GM23338 (cell line): ENCODE data around the gene RAB5B. TPM values are rescaled to one million over a fixed set of nuclear protein-coding genes. Genes with fewer than 3 reads are reported as not detected.

Source experiments
- ATAC-seq: fragments of 200-7000 bp; cut with Tn5 transposase; 3 replicates; pipeline ENCODE4 v1.9.1; 2020
- DNase-seq: peaks from one replicate; pipeline ENCODE4 v3.0.0-alpha.2; 2015; ENCODE audit warnings: low spot score
- H2AFZ ChIP-seq: fragments of 200-600 bp; sonication (generic); 2 replicates; pipeline ENCODE4 v1.8.0; 2016; ENCODE audit warnings: antibody characterized with exemption, mild to moderate bottlenecking, moderate library complexity
- H3F3A ChIP-seq: fragments of 200-600 bp; sonication (generic); replicated peaks from 2 replicates; pipeline ENCODE4 v1.8.0; 2017; ENCODE audit warnings: antibody characterized with exemption, mixed run types, low read depth
- H3K27ac ChIP-seq: fragments of 200-600 bp; sonication (generic); 2 replicates; pipeline ENCODE4 v1.6.1; 2016; ENCODE audit warnings: low read depth
- H3K27me3 ChIP-seq: fragments of 200-600 bp; sonication (generic); 2 replicates; pipeline ENCODE4 v1.8.0; 2016; ENCODE audit warnings: mild to moderate bottlenecking, mixed run types, moderate library complexity; ENCODE audit not compliant: insufficient read depth
- H3K36me3 ChIP-seq: fragments of 200-600 bp; sonication (generic); 2 replicates; pipeline ENCODE4 v1.8.0; 2016; ENCODE audit warnings: mild to moderate bottlenecking; ENCODE audit not compliant: insufficient read depth
- H3K4me1 ChIP-seq: fragments of 200-600 bp; sonication (generic); 2 replicates; pipeline ENCODE4 v1.8.0; 2016; ENCODE audit warnings: mild to moderate bottlenecking, moderate library complexity; ENCODE audit not compliant: insufficient read depth
- H3K4me2 ChIP-seq: fragments of 200-600 bp; sonication (generic); 2 replicates; pipeline ENCODE4 v1.7.1; 2017; ENCODE audit warnings: mixed run types
- H3K4me3 ChIP-seq: fragments of 200-600 bp; sonication (generic); 2 replicates; pipeline ENCODE4 v1.6.1; 2016; ENCODE audit warnings: mixed run types
- H3K79me2 ChIP-seq: fragments of 200-600 bp; sonication (generic); replicated peaks from 2 replicates; pipeline ENCODE4 v1.8.0; 2017; ENCODE audit warnings: mild to moderate bottlenecking; ENCODE audit not compliant: insufficient read depth
- H3K9me2 ChIP-seq: fragments of 200-600 bp; sonication (generic); 2 replicates; pipeline ENCODE4 v1.8.0; 2017; ENCODE audit not compliant: insufficient read depth
- H4K20me1 ChIP-seq: fragments of 200-600 bp; sonication (generic); replicated peaks from 2 replicates; pipeline ENCODE4 v1.8.0; 2017; ENCODE audit warnings: mild to moderate bottlenecking; ENCODE audit not compliant: insufficient read depth
- H3K27ac Mint-ChIP-seq: 2 replicates; pipeline ENCODE4 v1.8.0; 2020; ENCODE audit warnings: inconsistent platforms, mild to moderate bottlenecking, moderate library complexity, mixed read lengths
- H3K27me3 Mint-ChIP-seq: 3 replicates; pipeline ENCODE4 v1.8.0; 2022; ENCODE audit warnings: low read depth, mild to moderate bottlenecking, moderate library complexity, mixed read lengths, inconsistent platforms; ENCODE audit not compliant: insufficient read depth, poor library complexity
- H3K36me3 Mint-ChIP-seq: 3 replicates; pipeline ENCODE4 v1.8.0; 2021; ENCODE audit warnings: low read depth, mild to moderate bottlenecking, inconsistent platforms, moderate library complexity, mixed read lengths
- H3K4me1 Mint-ChIP-seq: 3 replicates; pipeline ENCODE4 v1.8.0; 2020; ENCODE audit warnings: mild to moderate bottlenecking, inconsistent platforms, mixed read lengths
- H3K4me3 Mint-ChIP-seq: 3 replicates; pipeline ENCODE4 v1.8.0; 2021; ENCODE audit warnings: moderate library complexity, mild to moderate bottlenecking, inconsistent platforms, mixed read lengths
- H3K9me3 Mint-ChIP-seq: 3 replicates; pipeline ENCODE4 v1.8.0; 2020; ENCODE audit warnings: moderate library complexity, mild to moderate bottlenecking, inconsistent platforms, mixed read lengths
- CREB1 ChIP-seq: fragments of 250-450 bp; sonication (Bioruptor Pico); IDR thresholded peaks from 2 replicates; pipeline ENCODE4 v1.5.0; 2020; ENCODE audit warnings: low read depth, mild to moderate bottlenecking, moderate library complexity
- EZH2 ChIP-seq: fragments of 200-600 bp; sonication (generic); IDR thresholded peaks from one replicate; pipeline ENCODE4 v1.8.0; 2017; ENCODE audit warnings: antibody characterized with exemption, mild to moderate bottlenecking, low read depth; ENCODE audit not compliant: unreplicated experiment
- EZH2phosphoT487 ChIP-seq: fragments of 200-600 bp; sonication (generic); IDR thresholded peaks from one replicate; pipeline ENCODE4 v1.8.1; 2018; ENCODE audit warnings: antibody characterized with exemption; ENCODE audit not compliant: unreplicated experiment
- JUNB ChIP-seq: IDR thresholded peaks from one replicate; pipeline ENCODE4 v1.6.1; 2016; ENCODE audit warnings: antibody characterized with exemption; ENCODE audit not compliant: unreplicated experiment
- NANOG ChIP-seq: IDR thresholded peaks from 2 replicates; pipeline ENCODE4 v1.6.1; 2016; ENCODE audit warnings: antibody characterized with exemption, borderline replicate concordance
- POLR2AphosphoS5 ChIP-seq: IDR thresholded peaks from 2 replicates; pipeline ENCODE4 v1.6.1; 2016; ENCODE audit warnings: antibody characterized with exemption, low read depth
- STAT1 ChIP-seq: IDR thresholded peaks from one replicate; pipeline ENCODE4 v1.6.1; 2016; ENCODE audit warnings: antibody characterized with exemption; ENCODE audit not compliant: unreplicated experiment
- ZNF114 ChIP-seq: fragments of 250-450 bp; sonication (Bioruptor Pico); IDR thresholded peaks from 2 replicates; pipeline ENCODE4 v1.5.0; 2020; ENCODE audit warnings: mild to moderate bottlenecking, moderate library complexity
- ZNF331 ChIP-seq: fragments of 250-450 bp; sonication (Bioruptor Pico); IDR thresholded peaks from 2 replicates; pipeline ENCODE4 v1.5.0; 2020; ENCODE audit warnings: low read depth, mild to moderate bottlenecking, moderate library complexity
- polyA plus RNA-seq: library from polyadenylated mRNA; unstranded; fragments of >200 nt; fragmentation: Nextera tagmentation; extraction: Ambion mirVana; gene quantifications from 2 replicates; pipeline ENCODE4 v1.2.1, GENCODE V29; 2016
- total RNA-seq: library from RNA; depleted of rRNA; stranded (reverse); fragments of >200 nt; shearing (Covaris generic); gene quantifications from 2 replicates; pipeline ENCODE4 v1.2.3, GENCODE V29; 2014
- TF ChIP-seq, protein P1 (sequence below): fragments of 250-450 bp; sonication (Bioruptor Pico); IDR thresholded peaks from 2 replicates; pipeline ENCODE4 v1.5.0; 2020; ENCODE audit warnings: mild to moderate bottlenecking, moderate library complexity
- TF ChIP-seq, protein P2 (sequence below): IDR thresholded peaks from 2 replicates; pipeline ENCODE4 v1.6.1; 2016; ENCODE audit warnings: antibody characterized with exemption
- TF ChIP-seq, protein P3 (sequence below), 2 experiments: fragments of 200-600 bp in 1 of 2; sonication (generic) in 1 of 2; conservative IDR thresholded peaks; 2 replicates each; pipeline versions ENCODE4 v1.5.1 to v1.6.1; 2016 to 2017; ENCODE audit warnings: antibody characterized with exemption in 2 of 2, low read depth in 2 of 2, mild to moderate bottlenecking in 2 of 2, moderate library complexity in 1 of 2

Gene RAB5B
- total and polyA plus RNA-seq, 2 experiments from 2014 or later: 19.7 to 46.5 TPM

DNA sequence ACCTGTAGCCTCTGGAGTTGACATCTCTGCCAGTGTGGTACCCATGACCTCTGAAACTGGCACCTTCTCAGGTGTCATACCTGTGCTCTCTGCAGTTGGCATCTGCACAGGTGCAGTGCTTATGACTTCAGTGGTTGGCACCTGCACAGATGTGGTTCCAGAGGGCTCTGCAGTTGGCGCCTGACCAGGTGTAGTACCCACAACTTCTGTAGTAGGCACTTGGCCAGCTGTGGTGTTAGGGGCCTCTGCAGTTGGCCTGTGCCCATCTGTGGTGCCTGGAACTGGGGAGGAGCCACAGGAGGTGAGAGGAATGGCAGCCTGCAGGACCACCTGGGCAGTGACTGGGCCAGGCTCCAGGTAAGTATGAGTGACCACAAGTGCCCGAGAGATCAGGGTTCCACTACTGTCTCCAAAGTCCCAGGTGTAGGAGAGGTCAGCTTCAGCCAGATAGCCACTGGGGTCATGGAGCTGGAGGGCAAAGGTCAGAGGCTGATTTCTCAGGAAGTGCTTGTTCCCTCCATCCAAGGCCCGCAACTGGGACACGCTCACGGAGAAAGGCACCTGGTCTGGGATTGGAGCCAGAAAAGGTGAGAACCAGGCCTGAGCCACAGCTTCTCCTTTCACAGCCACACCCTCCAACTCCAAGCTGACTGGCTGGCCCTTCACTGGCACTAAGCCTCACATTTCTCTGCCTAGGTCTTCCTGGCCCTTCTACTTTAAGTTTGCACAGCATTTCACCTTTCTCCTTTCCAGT lies 16.6 kb upstream of the RAB5B start (continued):
- TF ChIP-seq, protein P1, sequence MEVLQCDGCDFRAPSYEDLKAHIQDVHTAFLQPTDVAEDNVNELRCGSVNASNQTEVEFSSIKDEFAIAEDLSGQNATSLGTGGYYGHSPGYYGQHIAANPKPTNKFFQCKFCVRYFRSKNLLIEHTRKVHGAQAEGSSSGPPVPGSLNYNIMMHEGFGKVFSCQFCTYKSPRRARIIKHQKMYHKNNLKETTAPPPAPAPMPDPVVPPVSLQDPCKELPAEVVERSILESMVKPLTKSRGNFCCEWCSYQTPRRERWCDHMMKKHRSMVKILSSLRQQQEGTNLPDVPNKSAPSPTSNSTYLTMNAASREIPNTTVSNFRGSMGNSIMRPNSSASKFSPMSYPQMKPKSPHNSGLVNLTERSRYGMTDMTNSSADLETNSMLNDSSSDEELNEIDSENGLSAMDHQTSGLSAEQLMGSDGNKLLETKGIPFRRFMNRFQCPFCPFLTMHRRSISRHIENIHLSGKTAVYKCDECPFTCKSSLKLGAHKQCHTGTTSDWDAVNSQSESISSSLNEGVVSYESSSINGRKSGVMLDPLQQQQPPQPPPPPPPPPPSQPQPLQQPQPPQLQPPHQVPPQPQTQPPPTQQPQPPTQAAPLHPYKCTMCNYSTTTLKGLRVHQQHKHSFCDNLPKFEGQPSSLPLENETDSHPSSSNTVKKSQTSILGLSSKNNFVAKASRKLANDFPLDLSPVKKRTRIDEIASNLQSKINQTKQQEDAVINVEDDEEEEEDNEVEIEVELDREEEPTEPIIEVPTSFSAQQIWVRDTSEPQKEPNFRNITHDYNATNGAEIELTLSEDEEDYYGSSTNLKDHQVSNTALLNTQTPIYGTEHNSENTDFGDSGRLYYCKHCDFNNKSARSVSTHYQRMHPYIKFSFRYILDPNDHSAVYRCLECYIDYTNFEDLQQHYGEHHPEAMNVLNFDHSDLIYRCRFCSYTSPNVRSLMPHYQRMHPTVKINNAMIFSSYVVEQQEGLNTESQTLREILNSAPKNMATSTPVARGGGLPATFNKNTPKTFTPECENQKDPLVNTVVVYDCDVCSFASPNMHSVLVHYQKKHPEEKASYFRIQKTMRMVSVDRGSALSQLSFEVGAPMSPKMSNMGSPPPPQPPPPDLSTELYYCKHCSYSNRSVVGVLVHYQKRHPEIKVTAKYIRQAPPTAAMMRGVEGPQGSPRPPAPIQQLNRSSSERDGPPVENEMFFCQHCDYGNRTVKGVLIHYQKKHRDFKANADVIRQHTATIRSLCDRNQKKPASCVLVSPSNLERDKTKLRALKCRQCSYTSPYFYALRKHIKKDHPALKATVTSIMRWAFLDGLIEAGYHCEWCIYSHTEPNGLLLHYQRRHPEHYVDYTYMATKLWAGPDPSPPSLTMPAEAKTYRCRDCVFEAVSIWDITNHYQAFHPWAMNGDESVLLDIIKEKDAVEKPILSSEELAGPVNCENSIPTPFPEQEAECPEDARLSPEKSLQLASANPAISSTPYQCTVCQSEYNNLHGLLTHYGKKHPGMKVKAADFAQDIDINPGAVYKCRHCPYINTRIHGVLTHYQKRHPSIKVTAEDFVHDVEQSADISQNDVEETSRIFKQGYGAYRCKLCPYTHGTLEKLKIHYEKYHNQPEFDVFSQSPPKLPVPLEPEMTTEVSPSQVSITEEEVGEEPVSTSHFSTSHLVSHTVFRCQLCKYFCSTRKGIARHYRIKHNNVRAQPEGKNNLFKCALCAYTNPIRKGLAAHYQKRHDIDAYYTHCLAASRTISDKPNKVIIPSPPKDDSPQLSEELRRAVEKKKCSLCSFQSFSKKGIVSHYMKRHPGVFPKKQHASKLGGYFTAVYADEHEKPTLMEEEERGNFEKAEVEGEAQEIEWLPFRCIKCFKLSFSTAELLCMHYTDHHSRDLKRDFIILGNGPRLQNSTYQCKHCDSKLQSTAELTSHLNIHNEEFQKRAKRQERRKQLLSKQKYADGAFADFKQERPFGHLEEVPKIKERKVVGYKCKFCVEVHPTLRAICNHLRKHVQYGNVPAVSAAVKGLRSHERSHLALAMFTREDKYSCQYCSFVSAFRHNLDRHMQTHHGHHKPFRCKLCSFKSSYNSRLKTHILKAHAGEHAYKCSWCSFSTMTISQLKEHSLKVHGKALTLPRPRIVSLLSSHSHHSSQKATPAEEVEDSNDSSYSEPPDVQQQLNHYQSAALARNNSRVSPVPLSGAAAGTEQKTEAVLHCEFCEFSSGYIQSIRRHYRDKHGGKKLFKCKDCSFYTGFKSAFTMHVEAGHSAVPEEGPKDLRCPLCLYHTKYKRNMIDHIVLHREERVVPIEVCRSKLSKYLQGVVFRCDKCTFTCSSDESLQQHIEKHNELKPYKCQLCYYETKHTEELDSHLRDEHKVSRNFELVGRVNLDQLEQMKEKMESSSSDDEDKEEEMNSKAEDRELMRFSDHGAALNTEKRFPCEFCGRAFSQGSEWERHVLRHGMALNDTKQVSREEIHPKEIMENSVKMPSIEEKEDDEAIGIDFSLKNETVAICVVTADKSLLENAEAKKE: no peak
- TF ChIP-seq EZH2phosphoT487 (no peak), STAT1 (no peak), CREB1 (CRISPR knock-in tag) (no peak)
- TF ChIP-seq, protein P2, sequence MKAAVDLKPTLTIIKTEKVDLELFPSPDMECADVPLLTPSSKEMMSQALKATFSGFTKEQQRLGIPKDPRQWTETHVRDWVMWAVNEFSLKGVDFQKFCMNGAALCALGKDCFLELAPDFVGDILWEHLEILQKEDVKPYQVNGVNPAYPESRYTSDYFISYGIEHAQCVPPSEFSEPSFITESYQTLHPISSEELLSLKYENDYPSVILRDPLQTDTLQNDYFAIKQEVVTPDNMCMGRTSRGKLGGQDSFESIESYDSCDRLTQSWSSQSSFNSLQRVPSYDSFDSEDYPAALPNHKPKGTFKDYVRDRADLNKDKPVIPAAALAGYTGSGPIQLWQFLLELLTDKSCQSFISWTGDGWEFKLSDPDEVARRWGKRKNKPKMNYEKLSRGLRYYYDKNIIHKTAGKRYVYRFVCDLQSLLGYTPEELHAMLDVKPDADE: no peak

DNA sequence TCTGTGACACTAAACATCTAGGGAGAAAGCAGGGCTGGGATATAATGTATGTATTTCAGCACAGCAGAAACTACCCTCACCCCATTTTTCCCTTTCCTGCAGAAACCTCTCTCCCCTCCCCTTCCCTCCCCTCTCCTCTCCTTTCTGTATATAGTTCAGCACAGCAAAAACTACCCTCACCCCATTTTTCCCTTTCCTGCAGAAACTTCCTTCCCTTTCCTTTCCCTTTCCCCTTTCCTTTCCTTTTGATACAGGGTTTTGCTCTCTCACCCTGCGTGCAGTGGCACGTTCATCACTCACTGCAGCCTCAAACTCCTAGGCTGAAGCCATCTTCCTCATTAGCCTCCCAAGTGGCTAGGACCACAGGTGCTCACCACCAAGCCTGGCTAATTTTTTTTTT lies 10.1 kb upstream of the RAB5B start:
- no peak overlapping the region for H3K4me3 ChIP-seq
- 0 out of 2 replicates have a peak overlapping the region, but pooled peaks have one; percentile 45 for H3K27ac ChIP-seq
- H3F3A ChIP-seq: no peaks in the 10 kb centered on the region
- no peak for ATAC-seq
- H3K36me3 ChIP-seq: 0 out of 2 replicates have a peak, but pooled peaks cover 7% of the 10 kb centered on the region
- Mint-ChIP-seq H3K9me3 (no peaks in the 10 kb centered on the region), H3K4me1 (peaks cover 22% of the 10 kb centered on the region), H3K4me3 (no peak overlapping the region), H3K27ac (no peak overlapping the region; the same call in 1 of the 2 replicates), H3K36me3 (peaks cover 13% of the 10 kb centered on the region), H3K27me3 (peaks cover 3% of the 10 kb centered on the region)
- no peaks in the 10 kb centered on the region for H3K9me2 ChIP-seq
- H4K20me1 ChIP-seq: 0 out of 2 replicates have a peak, but pooled peaks cover 3% of the 10 kb centered on the region
- no peak overlapping the region for H3K4me2 ChIP-seq
- H3K4me1 ChIP-seq: peaks cover 17% of the 10 kb centered on the region; the same call in 1 of the 2 replicates
- H3K79me2 ChIP-seq: peaks cover 31% of the 10 kb centered on the region
- no peak overlapping the region for H2AFZ ChIP-seq
- no peaks in the 10 kb centered on the region for H3K27me3 ChIP-seq
- DNase-seq: no peak
- TF ChIP-seq POLR2AphosphoS5 (no peak), STAT1 (no peak), ZNF114 (CRISPR knock-in tag) (no peak), JUNB (no peak), NANOG (no peak), EZH2phosphoT487 (no peak), EZH2 (no peak), ZNF331 (CRISPR knock-in tag) (no peak)
- TF ChIP-seq, protein P3, sequence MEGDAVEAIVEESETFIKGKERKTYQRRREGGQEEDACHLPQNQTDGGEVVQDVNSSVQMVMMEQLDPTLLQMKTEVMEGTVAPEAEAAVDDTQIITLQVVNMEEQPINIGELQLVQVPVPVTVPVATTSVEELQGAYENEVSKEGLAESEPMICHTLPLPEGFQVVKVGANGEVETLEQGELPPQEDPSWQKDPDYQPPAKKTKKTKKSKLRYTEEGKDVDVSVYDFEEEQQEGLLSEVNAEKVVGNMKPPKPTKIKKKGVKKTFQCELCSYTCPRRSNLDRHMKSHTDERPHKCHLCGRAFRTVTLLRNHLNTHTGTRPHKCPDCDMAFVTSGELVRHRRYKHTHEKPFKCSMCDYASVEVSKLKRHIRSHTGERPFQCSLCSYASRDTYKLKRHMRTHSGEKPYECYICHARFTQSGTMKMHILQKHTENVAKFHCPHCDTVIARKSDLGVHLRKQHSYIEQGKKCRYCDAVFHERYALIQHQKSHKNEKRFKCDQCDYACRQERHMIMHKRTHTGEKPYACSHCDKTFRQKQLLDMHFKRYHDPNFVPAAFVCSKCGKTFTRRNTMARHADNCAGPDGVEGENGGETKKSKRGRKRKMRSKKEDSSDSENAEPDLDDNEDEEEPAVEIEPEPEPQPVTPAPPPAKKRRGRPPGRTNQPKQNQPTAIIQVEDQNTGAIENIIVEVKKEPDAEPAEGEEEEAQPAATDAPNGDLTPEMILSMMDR (conservative IDR thresholded peaks at IDR 0.05; ENCODE audit: low read depth in 2 of 2): no peak
